GM12865 (cell line): ENCODE results near the gene S100A11.

Source experiments
- DNase-seq: peaks from one replicate; pipeline ENCODE4 v3.0.0; 2010; ENCODE audit warnings: low read depth
- H3K4me3 ChIP-seq: 2 replicates; pipeline ENCODE4 v1.5.1; 2011; ENCODE audit warnings: mild to moderate bottlenecking, low read depth, low read length, control low read depth
- TF ChIP-seq, protein P1 (sequence below): IDR thresholded peaks from 2 replicates; pipeline ENCODE4 v1.5.1; 2011; ENCODE audit warnings: low read length, control low read depth, low read depth, inconsistent platforms; ENCODE audit not compliant: insufficient read depth; ENCODE audit errors: missing control alignments

The S100A11 gene

GRCh38 chr1:151991663-151992302, 45.0 kb downstream of the S100A11 start:
- TF ChIP-seq, protein P1, sequence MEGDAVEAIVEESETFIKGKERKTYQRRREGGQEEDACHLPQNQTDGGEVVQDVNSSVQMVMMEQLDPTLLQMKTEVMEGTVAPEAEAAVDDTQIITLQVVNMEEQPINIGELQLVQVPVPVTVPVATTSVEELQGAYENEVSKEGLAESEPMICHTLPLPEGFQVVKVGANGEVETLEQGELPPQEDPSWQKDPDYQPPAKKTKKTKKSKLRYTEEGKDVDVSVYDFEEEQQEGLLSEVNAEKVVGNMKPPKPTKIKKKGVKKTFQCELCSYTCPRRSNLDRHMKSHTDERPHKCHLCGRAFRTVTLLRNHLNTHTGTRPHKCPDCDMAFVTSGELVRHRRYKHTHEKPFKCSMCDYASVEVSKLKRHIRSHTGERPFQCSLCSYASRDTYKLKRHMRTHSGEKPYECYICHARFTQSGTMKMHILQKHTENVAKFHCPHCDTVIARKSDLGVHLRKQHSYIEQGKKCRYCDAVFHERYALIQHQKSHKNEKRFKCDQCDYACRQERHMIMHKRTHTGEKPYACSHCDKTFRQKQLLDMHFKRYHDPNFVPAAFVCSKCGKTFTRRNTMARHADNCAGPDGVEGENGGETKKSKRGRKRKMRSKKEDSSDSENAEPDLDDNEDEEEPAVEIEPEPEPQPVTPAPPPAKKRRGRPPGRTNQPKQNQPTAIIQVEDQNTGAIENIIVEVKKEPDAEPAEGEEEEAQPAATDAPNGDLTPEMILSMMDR = no peak
- H3K4me3 ChIP-seq = no peak overlapping the region
- no peak for DNase-seq

DNA sequence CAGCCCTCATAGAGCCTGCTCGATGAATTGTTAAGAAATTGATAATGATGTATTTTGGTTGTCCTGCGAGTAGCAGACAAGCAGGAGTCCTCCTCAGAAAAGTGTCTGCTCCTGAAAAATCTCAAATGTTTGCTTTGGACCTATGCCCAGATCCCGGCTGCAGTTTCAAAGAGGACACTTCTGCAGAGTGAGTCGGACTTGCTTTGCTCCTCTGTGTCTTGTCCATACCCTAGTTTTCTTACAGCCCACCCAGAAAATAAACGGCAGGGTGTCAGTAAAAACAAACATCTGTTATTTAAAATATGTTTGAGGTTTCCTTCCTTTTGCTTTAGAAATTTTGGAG, 46.0 kb downstream of the S100A11 start:
- no peak overlapping the region for H3K4me3 ChIP-seq
- TF ChIP-seq, protein P1 = no peak
- DNase-seq = no peak

GRCh38 chr1:151990058-151990855, 46.5 kb downstream of the S100A11 start:
- TF ChIP-seq, protein P1 = no peak
- no peak overlapping the region for H3K4me3 ChIP-seq
- DNase-seq = no peak

GRCh38 chr1:151989211-151989862, 47.5 kb downstream of the S100A11 start:
- H3K4me3 ChIP-seq = no peak overlapping the region
- TF ChIP-seq, protein P1 = no peak
- no peak for DNase-seq

GRCh38 chr1:151988405-151988923, 48.3 kb downstream of the S100A11 start:
- H3K4me3 ChIP-seq = no peak overlapping the region
- TF ChIP-seq, protein P1 = no peak
- DNase-seq = no peak

GRCh38 chr1:151986501-151987190, 50.2 kb downstream of the S100A11 start:
- TF ChIP-seq, protein P1 = no peak
- no peak for DNase-seq
- H3K4me3 ChIP-seq = no peak overlapping the region
